HCEC 1CT (cell line): ENCODE data around the gene GHRL.

Experiments used
- DNase-seq: peaks from one replicate; pipeline ENCODE4 v3.0.0-alpha.2; 2017

Gene GHRL, protein sequence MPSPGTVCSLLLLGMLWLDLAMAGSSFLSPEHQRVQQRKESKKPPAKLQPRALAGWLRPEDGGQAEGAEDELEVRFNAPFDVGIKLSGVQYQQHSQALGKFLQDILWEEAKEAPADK

GRCh38 chr3:10292505-10293419 lies at the start of gene GHRL:
Gene GHRL, minus strand, starts transcription at chr3:10292947. Its CDS starts 2,767 bp downstream, at chr3:10290180.
- no peak for DNase-seq

GRCh38 chr3:10341901-10342398 lies 49.2 kb upstream of the GHRL start:
- DNase-seq = no peak

DNA sequence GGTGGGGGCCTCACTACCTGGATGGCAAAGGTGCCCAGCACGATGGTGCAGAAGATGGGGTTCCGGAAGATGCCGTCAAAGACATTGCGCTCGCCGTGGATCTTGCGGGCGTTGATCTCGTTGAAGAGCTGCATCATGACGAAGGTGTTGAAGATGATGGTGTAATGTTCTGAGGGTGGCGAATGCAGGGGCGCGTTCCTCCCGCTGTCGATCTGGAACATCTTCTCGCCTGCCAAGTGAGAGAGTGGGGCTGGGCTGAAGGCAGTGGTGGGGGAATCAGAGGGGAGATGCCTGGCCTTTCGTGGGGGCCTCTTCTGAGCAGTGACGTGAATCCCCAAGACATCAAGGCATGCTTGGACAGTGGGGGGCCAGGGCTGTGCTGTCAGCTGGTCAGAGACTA lies 47.7 kb upstream of the GHRL start:
- no peak for DNase-seq

GRCh38 chr3:10340046-10340445 lies 47.3 kb upstream of the GHRL start:
- no peak for DNase-seq

DNA sequence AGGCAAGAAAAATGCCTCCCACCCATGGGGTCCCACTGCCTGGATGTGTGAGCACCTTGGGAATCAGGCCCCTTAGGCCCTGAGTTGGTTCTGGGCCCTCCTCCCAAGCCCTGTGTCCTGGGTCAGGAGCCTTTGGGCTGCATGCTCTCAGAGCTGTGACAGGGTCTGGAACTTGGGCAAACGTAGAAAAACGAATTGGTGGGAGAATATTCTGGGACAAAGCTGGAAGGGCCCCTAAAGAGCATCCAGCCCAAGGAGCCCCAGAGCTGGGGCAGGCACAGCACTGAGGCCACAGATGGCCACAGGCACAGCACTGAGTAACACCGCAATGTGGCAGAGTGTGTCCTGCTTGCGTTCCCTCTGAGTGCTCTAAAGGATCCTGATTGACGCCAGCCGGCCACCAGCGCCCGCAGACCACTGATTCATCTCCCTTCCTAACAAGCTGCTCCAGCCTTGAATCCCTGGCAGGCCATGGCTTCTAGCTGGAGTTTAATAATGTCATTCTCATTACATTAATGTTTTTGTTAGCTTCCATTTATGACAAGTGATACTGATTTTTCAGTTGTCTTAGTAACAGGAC lies 46.7 kb upstream of the GHRL start:
- DNase-seq = no peak

GRCh38 chr3:10338591-10339353 lies 46.0 kb upstream of the GHRL start:
- DNase-seq = no peak

GRCh38 chr3:10338164-10338470 lies 45.4 kb upstream of the GHRL start:
- no peak for DNase-seq

GRCh38 chr3:10337323-10338163 lies 44.8 kb upstream of the GHRL start:
- no peak for DNase-seq

GRCh38 chr3:10336761-10337160 lies 44.0 kb upstream of the GHRL start:
- DNase-seq = no peak

GRCh38 chr3:10335871-10336622 lies 43.3 kb upstream of the GHRL start:
- DNase-seq = no peak

DNA sequence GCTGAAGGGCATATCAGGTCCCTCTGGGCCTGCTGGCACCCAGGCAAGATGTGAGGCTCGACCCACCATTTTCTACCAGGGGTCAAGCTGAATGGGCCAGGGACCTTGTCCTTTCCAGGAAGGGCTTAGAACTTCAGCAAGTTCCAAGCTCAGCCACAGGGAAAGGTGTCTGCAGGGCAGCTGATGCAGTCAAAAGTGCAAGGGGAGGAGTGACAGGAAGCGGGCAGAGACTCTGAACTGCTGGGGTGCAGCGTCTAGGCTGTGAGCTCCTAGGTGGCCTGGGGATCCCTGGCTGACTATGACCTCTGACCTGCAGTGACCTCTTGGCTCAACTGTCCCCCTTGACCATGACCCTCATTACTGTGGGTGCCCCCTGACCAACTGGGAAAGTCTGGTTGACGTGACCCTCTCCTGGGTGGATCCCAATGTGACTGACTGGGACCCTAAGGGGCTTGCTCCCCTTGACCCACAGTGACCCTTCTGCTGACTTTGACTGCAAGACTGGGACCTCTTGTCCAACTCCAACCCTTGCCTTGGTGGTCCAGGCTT lies 42.5 kb upstream of the GHRL start:
- DNase-seq = no peak

- no peak for DNase-seq
Measured at GRCh38 chr3:10334459-10334858, 41.7 kb upstream of the GHRL start.

DNA sequence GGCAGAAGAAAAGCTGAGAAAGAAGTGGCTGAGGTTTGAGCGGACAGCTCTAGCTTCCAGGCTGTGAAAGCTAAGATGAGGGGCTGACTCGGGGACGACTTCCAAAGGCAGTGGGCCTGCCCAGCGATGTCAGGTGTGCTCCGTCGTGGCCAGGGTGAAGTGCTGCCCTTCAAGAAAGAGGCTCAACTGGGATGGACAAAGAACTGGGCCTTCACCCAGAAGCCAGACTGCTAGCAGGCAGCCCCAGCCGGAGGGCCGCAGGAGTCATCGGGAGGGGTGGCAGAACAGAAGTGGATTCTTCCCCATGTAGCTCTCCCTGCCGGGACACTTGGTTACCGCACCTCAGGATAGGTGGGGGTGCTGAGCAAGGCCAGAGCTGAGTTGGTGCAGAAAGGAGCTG lies 41.3 kb upstream of the GHRL start:
- DNase-seq = no peak

- no peak for DNase-seq
Measured at GRCh38 chr3:10333349-10333650, 40.6 kb upstream of the GHRL start.

- DNase-seq = no peak
Measured at GRCh38 chr3:10332481-10333348, 40.0 kb upstream of the GHRL start.

GRCh38 chr3:10331320-10331719 lies 38.6 kb upstream of the GHRL start:
- DNase-seq = no peak

GRCh38 chr3:10330319-10330718 lies 37.6 kb upstream of the GHRL start:
- no peak for DNase-seq

DNA sequence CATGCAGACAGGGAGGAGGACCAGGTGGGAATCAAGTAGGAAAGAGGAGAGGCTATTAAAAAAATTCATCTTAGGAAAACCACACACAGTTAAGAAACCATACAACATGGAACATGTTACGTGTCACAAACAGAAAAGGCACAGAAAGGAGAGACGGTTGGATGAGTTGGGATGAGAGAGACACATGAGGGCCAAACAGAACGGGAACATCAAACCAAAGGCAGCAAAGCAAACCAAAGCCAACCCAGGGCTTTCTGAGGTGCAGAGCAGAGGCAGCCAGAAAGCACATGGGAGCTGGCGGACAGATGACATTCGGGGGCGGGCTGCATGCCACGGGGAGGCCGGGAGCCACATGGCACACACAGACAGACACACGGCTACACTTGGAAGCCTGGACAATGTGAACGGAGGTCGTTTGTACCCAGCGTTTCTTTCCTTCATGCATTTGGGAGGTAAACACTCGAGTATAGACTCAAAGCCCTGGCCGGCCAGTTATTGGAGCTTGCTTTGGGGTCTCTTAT lies 36.8 kb upstream of the GHRL start:
- no peak for DNase-seq

DNA sequence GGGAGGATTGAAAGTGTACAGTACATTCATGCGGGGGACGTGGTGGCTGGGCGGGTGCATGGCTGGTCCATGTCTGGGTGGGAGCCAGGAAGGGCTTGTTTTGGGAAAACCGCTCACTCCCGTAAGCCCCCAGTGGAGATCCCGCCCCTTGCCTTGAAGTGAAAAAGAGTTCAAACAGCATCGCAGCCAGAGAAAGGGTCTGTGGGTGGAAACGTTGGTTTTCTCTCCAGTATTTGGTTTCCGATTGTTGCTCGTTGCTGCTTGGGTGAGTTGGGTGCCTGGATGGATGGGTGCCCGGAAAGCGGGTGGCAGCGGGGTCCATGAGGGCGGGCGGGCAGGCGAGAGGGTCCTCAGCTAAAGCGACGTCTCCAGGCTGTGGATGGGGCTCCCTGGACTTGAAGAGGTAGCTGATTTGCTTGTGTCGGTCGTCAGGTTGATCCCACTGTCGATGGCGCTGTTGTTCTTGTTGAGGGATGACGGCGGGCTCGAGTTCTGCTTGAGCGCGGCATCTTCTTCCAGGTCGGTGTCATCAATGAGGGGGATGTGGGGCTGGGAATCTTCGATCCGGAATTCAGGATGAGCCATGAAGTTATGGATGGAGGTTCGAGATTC lies 35.8 kb upstream of the GHRL start:
- DNase-seq = no peak

DNA sequence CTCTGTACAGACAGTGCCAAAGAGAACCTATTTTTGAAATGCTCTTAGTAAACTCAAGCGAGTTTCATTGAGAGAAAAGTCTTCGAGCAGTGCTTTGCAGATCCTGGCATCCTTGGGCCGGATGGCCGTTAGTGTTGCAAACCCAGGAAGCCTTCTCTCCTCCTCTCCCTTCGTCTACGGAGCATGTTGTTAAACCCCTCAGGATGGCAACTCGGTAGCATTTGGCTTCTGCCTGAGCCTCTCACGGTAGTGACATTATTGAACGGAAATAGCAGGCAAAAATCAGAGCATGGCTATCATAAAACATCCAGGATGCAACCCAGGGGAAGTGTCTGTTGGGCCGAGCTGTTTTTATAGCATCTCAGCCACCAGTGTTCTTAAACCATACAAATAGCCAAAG lies 34.8 kb upstream of the GHRL start:
- DNase-seq = no peak
